GM19395 (cell line): ENCODE results near the gene BLZF1.
A peak's percentile ranks its signal among the peaks of the same experiment; 100 is the strongest.
"Not testable (repeated sequence)": the region's sequence is repeated elsewhere in the genome, so short reads cannot be mapped to it uniquely, and the experiment has no call there.

ENCODE experiments used
- ATAC-seq: cut with Tn5 transposase; IDR thresholded peaks from one replicate; pipeline ENCODE4 v1.9.1; 2021; ENCODE audit warnings: mild to moderate bottlenecking, moderate library complexity; ENCODE audit not compliant: unreplicated experiment

BLZF1 gene

DNA sequence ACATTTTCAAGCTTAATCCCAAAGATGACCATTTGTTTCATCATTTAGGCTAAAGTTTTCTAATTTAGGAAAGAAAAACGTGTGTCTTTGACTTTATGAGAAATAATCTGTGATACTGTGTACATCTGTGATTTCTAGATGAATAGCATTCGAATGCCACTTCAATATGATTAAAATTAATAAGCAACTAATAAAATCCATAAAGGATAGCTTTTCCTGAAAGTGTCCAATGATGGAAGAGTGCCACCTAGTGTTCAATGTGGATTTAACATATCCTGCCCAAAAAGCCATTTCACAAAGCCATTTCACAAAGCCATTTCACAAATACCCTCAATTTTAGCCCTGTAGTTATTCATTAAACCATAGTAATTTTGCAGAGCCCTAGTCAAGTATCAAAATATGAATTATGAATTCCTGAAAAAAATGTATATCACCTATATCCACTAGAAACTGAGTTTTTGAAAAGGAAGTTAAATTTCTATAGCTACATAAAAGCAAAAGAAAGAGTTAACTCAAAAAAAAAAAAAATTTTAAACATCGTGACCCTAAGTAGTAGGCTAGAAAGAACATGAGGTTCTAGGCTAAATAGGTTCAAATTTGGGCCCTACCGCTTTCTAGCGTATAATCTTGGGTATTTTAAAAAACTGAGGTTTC, 19.5 kb upstream of the BLZF1 start:
- no peak for ATAC-seq

DNA sequence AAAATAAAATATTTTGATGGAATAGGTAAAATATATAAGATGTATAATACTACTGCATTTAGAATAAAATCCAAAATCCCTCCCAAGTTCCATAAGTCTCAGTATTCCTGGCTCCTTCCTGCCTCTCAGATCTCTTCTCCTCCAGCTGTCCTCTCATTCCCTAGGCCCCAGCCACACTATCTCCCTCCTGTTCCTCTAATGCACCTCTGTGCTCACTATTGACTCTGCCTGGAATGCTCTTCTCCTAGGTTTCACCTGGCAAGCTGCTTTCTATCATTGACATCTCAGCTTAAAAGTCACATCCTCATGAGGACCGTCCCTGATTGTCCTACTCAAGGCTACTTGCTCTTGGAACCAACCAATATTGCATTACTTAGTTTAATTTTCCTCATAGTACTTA, 7.6 kb upstream of the BLZF1 start:
- ATAC-seq = no peak

DNA sequence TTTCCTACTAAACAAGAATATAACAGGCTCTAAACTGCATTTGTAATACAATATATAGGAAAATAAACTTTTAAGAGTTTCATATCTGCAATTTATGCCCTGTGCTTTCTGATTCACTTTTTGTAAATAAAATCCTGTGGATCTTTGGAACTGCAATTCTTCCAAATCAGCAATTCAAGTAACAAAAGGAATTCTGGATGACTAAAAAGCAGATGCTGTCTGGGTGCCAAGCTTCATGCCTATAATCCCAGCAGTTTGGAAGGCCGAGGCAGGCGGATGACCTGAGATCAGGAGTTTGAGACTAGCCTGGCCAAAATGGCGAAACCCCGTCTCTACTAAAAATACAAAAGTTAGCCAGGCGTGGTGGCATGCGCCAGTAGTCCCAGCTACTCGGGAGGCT, 6.7 kb upstream of the BLZF1 start:
- ATAC-seq = no peak

DNA sequence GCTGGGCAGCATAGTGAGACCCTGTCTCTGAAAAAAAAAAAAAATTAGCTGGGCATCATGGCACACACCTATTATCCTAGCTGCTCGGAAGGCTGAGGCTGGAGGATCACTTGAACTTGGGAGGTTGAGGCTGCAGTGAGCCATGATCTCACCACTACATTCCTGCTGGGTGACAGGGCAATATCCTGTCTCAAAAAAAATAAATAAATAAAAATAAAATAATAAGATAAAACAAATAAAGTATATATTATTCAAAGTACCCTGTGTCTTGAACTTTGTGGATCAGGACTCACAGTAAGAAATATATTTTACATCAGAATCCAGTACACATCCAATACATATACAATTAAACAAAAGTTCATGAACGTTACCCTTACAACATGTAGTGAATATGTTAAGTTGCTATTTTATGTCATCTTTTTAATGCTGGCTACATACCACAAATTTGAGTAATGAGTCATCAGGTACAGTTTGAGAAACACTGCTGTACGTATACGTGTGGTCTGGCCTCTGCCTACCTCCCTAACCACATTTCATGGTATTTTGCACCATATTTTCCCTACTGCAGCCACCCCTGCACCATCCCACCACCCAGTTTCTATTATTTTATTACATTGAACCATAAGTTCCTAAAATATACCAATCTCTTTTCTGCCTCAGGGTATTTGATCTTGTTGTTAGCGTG, 4.8 kb upstream of the BLZF1 start:
- peak; percentile 37 for ATAC-seq

DNA sequence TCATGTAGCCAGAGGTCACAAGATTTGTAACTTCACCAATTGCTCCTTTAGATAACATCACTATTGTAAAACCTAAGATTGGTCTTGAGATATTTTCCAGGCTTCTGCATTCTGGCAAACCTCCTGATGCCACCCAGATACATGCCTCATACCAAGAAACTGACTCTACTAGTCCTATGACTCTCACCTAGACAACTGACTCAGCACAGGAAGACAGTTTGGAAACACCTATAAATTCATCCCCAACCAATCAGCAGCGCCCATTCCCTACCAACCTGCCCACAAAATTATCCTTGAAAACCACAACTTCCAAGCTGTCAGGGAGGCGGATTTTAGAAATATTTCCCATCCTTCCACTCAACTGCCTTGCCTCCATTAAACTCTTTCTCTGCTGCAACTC, 3.0 kb upstream of the BLZF1 start:
- ATAC-seq = no peak

DNA sequence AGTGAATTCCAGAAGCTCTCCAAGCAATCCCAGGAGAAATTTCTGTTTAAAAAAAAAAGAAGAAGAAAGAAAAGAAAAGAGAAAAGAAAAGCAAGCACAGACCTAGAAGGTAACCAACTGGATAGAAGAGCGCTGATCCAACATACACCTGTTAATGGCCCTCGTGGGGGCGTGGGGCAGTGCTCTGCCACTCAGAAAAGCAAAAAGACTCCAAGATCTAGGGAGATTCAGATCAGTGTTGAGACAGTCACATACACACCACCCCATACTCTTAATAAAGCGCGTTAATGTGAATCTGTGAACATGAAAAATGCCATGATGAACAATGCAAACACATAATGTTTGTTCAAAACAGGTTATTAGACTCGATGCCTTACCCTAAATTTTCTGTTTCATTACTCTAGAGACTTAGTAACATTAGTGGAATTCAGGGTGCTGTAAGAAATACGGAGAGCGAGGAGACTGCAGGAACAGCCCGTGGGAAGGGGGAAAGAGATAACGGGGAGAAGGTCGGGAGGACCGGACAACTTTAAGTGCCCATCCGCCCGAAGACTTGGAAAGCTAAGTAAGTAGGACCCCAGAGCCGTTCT, 804 bp upstream of the BLZF1 start:
- ATAC-seq = no peak

DNA sequence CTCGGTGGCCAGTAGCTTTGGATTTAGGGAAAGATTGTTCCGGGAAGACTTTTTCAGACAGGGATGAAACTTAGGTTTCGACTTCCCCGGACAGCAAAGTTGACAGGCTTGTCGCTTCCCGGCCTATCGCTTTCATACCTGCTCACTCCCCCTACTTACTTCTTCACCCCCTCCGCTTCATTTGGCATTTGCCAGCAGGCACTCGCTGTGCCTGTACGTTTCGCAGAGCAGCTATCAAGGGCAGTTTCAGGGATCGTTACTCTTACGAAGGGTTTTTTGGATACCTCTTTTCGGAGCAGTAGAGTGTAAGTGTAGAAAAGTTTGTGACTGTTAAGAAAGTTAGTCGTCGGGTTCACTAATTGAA, 393 bp downstream of the BLZF1 start:
- no peak for ATAC-seq

DNA sequence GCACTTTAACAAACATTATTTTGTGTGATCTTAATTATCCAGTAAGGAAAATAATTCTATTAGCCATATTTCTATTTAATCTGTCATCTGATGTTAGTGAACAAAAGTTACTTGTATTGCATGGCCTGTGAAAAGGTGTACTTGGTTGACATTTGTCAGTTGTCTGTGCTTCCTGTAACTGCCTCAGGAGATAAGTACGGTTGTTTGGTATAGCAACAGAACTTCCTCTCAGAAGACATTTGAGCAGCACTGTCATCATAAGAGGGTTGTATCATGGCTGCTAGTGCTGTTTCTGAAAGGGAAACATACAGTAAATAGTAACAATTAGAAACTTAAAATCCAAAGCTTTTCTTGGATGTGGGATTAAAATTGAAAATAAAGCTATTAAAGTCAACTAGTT, 3.4 kb downstream of the BLZF1 start:
- ATAC-seq = no peak

DNA sequence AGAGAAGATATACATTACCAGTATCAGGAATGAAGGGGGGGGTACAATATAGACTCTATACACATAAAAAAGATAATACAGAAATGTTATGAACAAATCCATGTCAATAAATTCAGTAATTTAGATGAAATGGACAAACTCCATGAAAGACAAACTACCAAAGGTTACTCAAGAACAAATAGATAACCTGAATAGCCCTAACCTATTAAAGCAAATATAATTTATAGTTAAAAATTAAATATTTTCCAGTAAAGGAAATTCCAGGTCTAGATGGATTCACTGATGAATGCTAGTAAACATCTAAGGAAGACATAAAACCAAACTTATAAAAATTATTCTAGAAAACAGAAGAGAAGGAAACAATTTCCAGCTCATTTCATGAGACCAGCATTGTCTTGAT, 13.2 kb downstream of the BLZF1 start:
- no peak for ATAC-seq

DNA sequence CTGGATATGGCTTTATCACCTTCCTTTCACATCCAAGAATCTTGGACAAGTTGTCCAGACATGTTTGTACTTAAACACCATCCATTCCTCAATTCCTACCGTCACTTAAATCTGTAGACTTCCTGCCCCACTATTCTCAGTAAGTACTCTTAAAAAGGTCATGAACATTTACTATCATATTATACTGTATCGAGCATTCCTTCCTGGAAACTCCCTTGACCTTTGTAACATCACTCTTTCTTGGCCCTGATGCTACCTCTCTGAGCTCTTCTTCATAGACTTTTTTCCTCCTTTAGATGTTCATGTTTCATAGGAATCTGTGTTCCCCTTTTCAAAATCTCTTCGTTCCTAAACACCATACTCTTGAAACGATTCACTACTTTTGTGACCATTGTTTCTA, 15.5 kb downstream of the BLZF1 start:
- ATAC-seq = no peak

DNA sequence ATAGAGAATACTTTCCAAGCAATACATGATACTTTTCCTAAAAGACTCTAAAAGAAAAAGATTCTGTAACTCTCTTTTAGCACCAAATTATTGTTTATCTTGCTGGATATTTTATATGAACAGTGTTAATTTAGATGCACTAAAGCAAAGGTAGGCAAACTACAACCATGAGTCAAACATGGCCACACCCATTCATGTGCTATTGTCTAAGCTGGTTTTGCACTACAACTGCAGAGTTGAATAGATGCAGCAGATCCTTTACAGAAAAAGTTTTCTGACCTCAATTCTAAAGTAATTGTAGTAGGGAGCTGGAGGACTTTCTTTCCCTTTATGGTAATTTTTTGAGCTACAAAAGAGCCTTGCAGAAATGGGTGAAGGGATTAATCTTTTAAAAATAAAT, 19.4 kb downstream of the BLZF1 start:
- no peak for ATAC-seq

DNA sequence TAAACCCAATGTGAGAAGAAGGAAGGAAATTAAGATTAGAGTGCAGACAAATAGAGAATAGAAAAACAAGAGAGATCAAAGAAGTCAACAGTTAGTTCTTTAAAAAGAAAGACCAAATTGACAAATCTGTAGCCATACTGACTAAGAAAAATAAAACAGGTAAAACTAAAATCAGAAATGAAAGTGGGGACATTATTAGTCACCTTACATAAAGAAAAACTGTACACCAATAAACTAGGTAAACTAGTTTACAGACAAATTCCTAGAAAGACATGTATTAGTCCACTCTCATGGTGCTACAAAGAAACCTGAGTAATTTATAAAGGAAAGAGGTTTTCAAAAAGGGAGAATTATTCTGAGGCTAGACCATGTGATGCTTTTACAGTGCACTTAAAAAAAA, 22.3 kb downstream of the BLZF1 start:
- ATAC-seq = peak; percentile 93

DNA sequence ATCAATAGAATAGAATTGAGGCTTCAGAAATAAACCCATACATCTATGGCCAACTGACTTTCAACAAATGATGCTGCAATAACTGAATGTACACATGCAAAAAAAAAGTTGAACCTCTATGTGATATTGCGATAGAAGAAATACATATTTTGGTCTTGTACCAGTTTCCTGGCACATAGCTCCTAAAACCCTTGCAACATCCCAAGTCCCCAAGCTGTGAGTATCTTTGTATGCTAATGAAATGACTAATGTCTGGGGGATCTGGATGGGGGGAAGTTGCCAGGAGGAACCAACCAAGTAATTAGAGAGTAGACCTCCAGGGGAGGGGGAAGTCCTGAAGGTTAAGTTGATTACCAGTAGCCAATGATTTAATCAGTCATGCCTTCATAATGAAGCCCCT, 24.4 kb downstream of the BLZF1 start:
- no peak for ATAC-seq

DNA sequence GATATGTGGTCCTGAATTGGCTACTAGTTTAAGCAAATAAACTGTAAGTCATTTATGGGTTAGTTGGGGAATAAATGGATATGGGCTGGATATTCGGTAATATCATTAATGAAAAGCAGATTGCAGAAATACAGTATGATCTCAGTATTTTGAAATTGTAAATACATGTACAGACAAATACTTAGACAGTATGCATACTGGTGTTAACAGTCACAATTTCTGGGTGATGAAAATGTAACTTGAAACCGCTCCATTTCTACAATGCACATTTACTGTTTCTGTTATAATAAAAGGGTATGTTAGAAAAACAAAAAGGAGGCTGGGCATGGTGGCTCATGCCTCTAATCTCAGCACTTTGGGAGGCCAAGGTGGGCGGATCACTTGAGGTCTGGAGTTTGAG, 28.0 kb downstream of the BLZF1 start:
- ATAC-seq = no peak

DNA sequence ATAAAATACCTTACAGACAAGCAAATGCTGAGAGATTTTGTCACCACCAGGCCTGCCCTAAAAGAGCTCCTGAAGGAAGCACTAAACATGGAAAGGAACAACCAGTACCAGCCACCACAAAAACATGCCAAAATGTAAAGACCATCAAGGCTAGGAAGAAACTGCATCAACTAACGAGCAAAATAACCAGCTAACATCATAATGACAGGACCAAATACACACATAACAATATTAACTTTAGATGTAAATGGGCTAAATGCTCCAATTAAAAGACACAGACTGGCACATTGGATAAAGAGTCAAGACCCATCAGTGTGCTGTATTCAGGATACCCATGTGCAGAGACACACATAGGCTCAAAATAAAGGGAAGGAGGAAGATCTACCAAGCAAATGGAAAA, 34.6 kb downstream of the BLZF1 start:
- ATAC-seq = not testable (repeated sequence)

DNA sequence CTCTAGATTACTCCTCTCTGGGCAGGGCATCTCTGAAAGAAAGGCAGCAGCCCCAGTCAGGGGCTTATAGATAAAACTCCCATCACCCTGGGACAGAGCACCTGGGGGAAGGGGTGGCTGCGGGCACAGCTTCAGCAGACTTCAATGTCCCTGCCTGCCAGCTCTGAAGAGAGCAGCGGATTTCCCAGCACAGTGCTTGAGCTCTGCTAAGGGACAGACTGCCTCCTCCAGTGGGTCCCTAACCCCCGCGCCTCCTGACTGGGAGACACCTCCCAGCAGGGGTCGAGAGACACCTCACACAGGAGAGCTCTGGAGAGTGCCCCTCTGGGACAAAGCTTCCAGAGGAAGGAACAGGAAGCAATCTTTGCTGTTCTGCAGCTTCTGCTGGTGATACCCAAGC, 40.3 kb downstream of the BLZF1 start:
- ATAC-seq = not testable (repeated sequence)

DNA sequence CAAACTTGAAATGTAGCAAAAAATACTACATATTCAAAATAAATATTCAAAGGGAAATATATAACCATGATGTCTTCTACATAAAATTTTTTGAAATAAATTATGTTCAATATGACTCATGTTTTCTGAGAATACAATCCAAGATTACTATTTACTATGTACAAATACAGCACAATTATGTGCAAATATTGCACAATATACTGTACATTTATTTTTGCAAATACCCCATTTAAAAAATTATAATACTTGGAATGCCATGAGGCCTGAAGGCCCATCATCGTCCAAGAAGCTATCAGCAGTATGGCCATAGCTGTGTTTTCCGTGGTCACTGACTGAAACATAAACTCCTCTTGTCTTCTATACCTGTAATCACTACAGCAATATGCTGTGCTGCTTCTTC, 47.0 kb downstream of the BLZF1 start:
- ATAC-seq = no peak

DNA sequence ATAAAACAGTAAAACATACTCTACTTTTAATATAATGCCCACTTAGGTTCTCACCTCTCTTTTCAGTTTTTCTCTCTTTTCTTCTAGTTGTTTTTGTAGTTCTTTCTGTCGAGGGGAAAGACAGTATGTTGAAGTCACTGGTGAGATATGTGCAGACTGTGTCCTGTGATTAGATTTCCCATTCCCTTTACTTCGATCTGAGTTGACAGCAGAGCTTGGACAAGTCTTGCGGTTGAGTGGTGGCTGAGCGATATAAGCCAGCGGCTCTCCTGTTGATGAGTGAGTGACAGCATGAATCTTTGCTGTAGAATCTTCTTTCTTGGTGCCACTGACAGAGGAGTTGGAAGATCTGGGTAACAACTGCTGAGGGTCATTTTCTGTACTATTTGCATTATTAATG, 53.3 kb downstream of the BLZF1 start:
- no peak for ATAC-seq

DNA sequence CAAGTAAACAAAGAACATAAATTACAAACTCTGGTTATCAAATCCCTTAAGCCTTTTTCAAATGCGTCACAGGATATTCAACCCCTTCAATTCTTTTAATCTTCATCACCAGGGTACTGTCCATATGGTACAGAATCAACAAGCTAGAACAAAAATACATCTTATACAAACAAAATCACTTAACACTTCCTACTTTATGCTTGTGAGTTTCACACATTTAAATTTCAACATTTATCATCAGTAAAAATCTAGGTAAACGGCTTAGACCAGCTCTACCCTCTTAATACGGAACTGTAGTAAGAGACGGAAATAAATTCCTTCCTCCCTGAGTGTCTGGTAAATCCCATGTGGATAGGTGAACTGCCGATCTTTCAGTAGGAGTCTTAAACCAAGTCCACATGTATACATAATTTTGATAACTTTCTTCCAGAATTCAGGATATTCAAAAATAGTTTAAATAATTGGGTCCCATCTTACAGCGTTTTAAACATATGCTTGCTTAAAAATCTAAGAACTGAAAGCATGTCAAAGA, 58.2 kb downstream of the BLZF1 start:
- no peak for ATAC-seq

DNA sequence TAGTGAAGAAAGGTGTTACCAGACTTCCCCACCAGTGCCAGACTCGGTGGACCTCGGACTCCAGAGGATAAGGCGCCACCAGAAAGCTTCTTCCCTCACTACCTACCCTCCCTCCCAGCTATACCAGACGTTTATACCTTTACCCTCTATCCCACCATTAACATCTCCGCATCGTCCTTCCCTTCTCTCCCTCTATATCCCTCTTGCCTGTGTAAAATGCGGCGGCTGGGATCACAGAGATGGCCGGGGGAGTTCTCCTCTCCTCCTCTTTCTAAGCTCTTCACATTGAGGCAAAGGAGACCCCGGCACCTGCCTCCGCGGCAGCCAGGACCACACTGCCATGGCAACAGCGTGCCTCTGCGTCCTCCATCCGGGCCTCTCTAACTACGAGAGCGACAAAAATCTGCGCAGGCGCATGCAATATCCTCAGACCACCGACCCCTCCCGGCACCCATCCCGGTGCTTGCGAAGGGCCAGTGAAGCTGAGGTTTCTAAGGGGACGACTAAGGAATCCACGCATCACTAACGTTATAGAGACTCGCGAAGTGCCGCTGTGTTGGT, 59.2 kb downstream of the BLZF1 start, which contains the start of gene CCDC181:
TSS of gene CCDC181 (minus strand) at position 394 of the 561 bp plus-strand sequence. CDS start 2,547 bp downstream, outside the sequence.
- ATAC-seq = peak; percentile 99
